22Rv1 (cell line): ENCODE data around the gene ARHGAP42.

ENCODE experiments used
- ZFX ChIP-seq: fragments of 450-650 bp; IDR thresholded peaks from 2 replicates; pipeline ENCODE4 v1.6.1; 2017; ENCODE audit warnings: antibody characterized with exemption, borderline replicate concordance
- TF ChIP-seq, protein P1 (sequence below): fragments of 450-650 bp; IDR thresholded peaks from 2 replicates; pipeline ENCODE4 v1.5.1; 2017; ENCODE audit warnings: mild to moderate bottlenecking

DNA sequence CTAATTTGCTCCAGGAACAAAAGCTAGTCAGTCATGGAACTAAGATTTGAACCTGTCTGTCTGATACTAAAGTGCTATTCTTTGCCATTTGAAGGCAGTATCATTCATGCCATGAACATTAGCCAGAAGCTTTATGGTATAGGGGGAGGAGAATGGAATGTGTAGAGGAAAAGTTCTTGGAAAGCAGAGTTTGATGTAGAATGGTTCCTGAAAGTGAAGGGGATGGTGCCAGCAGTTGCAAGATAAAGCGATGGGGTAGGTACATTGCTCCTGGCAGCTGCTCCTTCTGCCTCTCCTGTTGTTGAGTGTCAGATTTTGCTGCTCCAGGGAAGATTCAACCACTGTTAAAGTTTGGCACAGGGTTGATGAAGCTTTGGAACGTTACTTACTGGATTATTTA is 53.4 kb downstream of the ARHGAP42 start:
- TF ChIP-seq, protein P1, sequence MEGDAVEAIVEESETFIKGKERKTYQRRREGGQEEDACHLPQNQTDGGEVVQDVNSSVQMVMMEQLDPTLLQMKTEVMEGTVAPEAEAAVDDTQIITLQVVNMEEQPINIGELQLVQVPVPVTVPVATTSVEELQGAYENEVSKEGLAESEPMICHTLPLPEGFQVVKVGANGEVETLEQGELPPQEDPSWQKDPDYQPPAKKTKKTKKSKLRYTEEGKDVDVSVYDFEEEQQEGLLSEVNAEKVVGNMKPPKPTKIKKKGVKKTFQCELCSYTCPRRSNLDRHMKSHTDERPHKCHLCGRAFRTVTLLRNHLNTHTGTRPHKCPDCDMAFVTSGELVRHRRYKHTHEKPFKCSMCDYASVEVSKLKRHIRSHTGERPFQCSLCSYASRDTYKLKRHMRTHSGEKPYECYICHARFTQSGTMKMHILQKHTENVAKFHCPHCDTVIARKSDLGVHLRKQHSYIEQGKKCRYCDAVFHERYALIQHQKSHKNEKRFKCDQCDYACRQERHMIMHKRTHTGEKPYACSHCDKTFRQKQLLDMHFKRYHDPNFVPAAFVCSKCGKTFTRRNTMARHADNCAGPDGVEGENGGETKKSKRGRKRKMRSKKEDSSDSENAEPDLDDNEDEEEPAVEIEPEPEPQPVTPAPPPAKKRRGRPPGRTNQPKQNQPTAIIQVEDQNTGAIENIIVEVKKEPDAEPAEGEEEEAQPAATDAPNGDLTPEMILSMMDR: no peak
- TF ChIP-seq ZFX: no peak
